ENCODE results near the gene CLBA1.

The CLBA1 gene

GRCh38 chr14:105013150-105013785 is 27.7 kb downstream of the CLBA1 start:
- peaks cover 93% of the 10 kb centered on the region for H3K79me2 ChIP-seq (ENCODE audit: control insufficient read depth, low read length)
- no peak overlapping the region for H3K4me2 ChIP-seq (ENCODE audit: low read length)
- H3F3A ChIP-seq (ENCODE audit: control insufficient read depth, insufficient read depth), result no peaks in the 10 kb centered on the region
- H3K4me3 ChIP-seq (ENCODE audit: low read length), result no peak overlapping the region
- no peaks in the 10 kb centered on the region for H3K27me3 ChIP-seq (ENCODE audit: control insufficient read depth, low read length)
- TF ChIP-seq EZH2phosphoT487 (IDR thresholded peaks at IDR 0.05; ENCODE audit: borderline replicate concordance, low read length) (no peak), CTCF (IDR thresholded peaks at IDR 0.05; ENCODE audit: low read depth, low read length, poor library complexity, severe bottlenecking) (no peak)
- H4K20me1 ChIP-seq (ENCODE audit: control insufficient read depth, insufficient read depth, low read depth, low read length), result peaks cover 67% of the 10 kb centered on the region
- peaks cover 95% of the 10 kb centered on the region for H3K36me3 ChIP-seq (ENCODE audit: control insufficient read depth, low read length)
- H3K4me1 ChIP-seq (ENCODE audit: control insufficient read depth, low read length), result peaks cover 46% of the 10 kb centered on the region
- H3K9me2 ChIP-seq (replicated peaks; ENCODE audit: control insufficient read depth, low read length), result no peaks in the 10 kb centered on the region
- H3K27ac ChIP-seq (ENCODE audit: low read depth, low read length), result no peak overlapping the region
- H3K9me3 ChIP-seq (ENCODE audit: control insufficient read depth, insufficient read depth, low read length), result no peaks in the 10 kb centered on the region

- Histone ChIP-seq H4K20me1 (ENCODE audit: control insufficient read depth, insufficient read depth, low read depth, low read length) (peaks cover 73% of the 10 kb centered on the region), H3K36me3 (ENCODE audit: control insufficient read depth, low read length) (peaks cover 99% of the 10 kb centered on the region), H3K79me2 (ENCODE audit: control insufficient read depth, low read length) (peaks cover 100% of the 10 kb centered on the region), H3K4me3 (ENCODE audit: low read length) (no peak overlapping the region), H3K27ac (ENCODE audit: low read depth, low read length) (no peak overlapping the region), H3K4me2 (ENCODE audit: low read length) (no peak overlapping the region; the same call in 1 of the 2 replicates), H3F3A (ENCODE audit: control insufficient read depth, insufficient read depth) (no peaks in the 10 kb centered on the region), H3K9me2 (replicated peaks; ENCODE audit: control insufficient read depth, low read length) (no peaks in the 10 kb centered on the region), H3K27me3 (ENCODE audit: control insufficient read depth, low read length) (no peaks in the 10 kb centered on the region), H3K9me3 (ENCODE audit: control insufficient read depth, insufficient read depth, low read length) (no peaks in the 10 kb centered on the region), H3K4me1 (ENCODE audit: control insufficient read depth, low read length) (peaks cover 54% of the 10 kb centered on the region)
- TF ChIP-seq CTCF (IDR thresholded peaks at IDR 0.05; ENCODE audit: low read depth, low read length, poor library complexity, severe bottlenecking) (no peak), EZH2phosphoT487 (IDR thresholded peaks at IDR 0.05; ENCODE audit: borderline replicate concordance, low read length) (no peak)
These were observed 28.4 kb downstream of the CLBA1 start for GRCh38 chr14:105014032-105014431.

- TF ChIP-seq EZH2phosphoT487 (IDR thresholded peaks at IDR 0.05; ENCODE audit: borderline replicate concordance, low read length) (no peak), CTCF (IDR thresholded peaks at IDR 0.05; ENCODE audit: low read depth, low read length, poor library complexity, severe bottlenecking) (no peak)
- Histone ChIP-seq H3K4me1 (ENCODE audit: control insufficient read depth, low read length) (peaks cover 60% of the 10 kb centered on the region), H4K20me1 (ENCODE audit: control insufficient read depth, insufficient read depth, low read depth, low read length) (peaks cover 77% of the 10 kb centered on the region), H3K9me2 (replicated peaks; ENCODE audit: control insufficient read depth, low read length) (no peaks in the 10 kb centered on the region), H3K9me3 (ENCODE audit: control insufficient read depth, insufficient read depth, low read length) (no peaks in the 10 kb centered on the region), H3K4me3 (ENCODE audit: low read length) (no peak overlapping the region), H3K4me2 (ENCODE audit: low read length) (peak overlapping the region; percentile 7; the same call in 1 of the 2 replicates), H3F3A (ENCODE audit: control insufficient read depth, insufficient read depth) (no peaks in the 10 kb centered on the region), H3K36me3 (ENCODE audit: control insufficient read depth, low read length) (peaks cover 99% of the 10 kb centered on the region), H3K79me2 (ENCODE audit: control insufficient read depth, low read length) (peaks cover 100% of the 10 kb centered on the region), H3K27me3 (ENCODE audit: control insufficient read depth, low read length) (no peaks in the 10 kb centered on the region), H3K27ac (ENCODE audit: low read depth, low read length) (no peak overlapping the region)
These were observed 29.0 kb downstream of the CLBA1 start for GRCh38 chr14:105014631-105015030.

Data from DOHH2 (cell line).